Activated naive CD8-positive, alpha-beta T cell treated with anti-CD3 and anti-CD28 coated beads, Interleukin-2, amount 50 U/mL, for 24 hours (primary cell): Measurements from ENCODE around the gene COX14.
"Not testable (repeated sequence)": the region's sequence is repeated elsewhere in the genome, so short reads cannot be mapped to it uniquely, and the experiment has no call there.

Experiments used
- ATAC-seq: fragments of 150-1000 bp; cut with Tn5 transposase; one replicate; pipeline ENCODE4 v1.10.0; 2021
- DNase-seq: peaks from one replicate; pipeline ENCODE4 v3.0.0; 2021
- H3K27ac Mint-ChIP-seq: one replicate; pipeline ENCODE4 v1.8.0; 2021; ENCODE audit warnings: mild to moderate bottlenecking, mixed read lengths
- H3K27me3 Mint-ChIP-seq: one replicate; pipeline ENCODE4 v1.8.0; 2021; ENCODE audit warnings: mixed read lengths
- H3K36me3 Mint-ChIP-seq: one replicate; pipeline ENCODE4 v1.8.0; 2021; ENCODE audit warnings: low read depth, mixed read lengths
- H3K4me1 Mint-ChIP-seq: one replicate; pipeline ENCODE4 v1.8.0; 2021; ENCODE audit warnings: mixed read lengths
- H3K4me3 Mint-ChIP-seq: one replicate; pipeline ENCODE4 v1.8.0; 2021; ENCODE audit warnings: mild to moderate bottlenecking, moderate library complexity, mixed read lengths
- H3K9me3 Mint-ChIP-seq: one replicate; pipeline ENCODE4 v1.8.0; 2021; ENCODE audit warnings: mixed read lengths

The COX14 gene

GRCh38 chr12:50078281-50078680 lies 33.8 kb upstream of the COX14 start:
- no peaks in the 10 kb centered on the region for H3K9me3 Mint-ChIP-seq
- ATAC-seq (no peak), DNase-seq (no peak)
- peaks cover 7% of the 10 kb centered on the region for H3K4me1 Mint-ChIP-seq
- no peaks in the 10 kb centered on the region for H3K27me3 Mint-ChIP-seq
- no peak overlapping the region for H3K27ac Mint-ChIP-seq
- no peak overlapping the region for H3K4me3 Mint-ChIP-seq
- no peaks in the 10 kb centered on the region for H3K36me3 Mint-ChIP-seq

GRCh38 chr12:50079771-50080170 lies 32.3 kb upstream of the COX14 start:
- no peak for DNase-seq
- H3K4me3 Mint-ChIP-seq, result no peak overlapping the region
- ATAC-seq, result no peak

GRCh38 chr12:50081096-50081808 lies 30.8 kb upstream of the COX14 start:
- Mint-ChIP-seq H3K27me3 (no peaks in the 10 kb centered on the region), H3K9me3 (no peaks in the 10 kb centered on the region), H3K27ac (no peak overlapping the region), H3K4me3 (no peak overlapping the region), H3K36me3 (no peaks in the 10 kb centered on the region), H3K4me1 (peaks cover 23% of the 10 kb centered on the region)
- ATAC-seq, result no peak
- DNase-seq, result no peak

More at GRCh38 chr12:50079771-50080170, 32.3 kb upstream of the COX14 start:
- peaks cover 15% of the 10 kb centered on the region for H3K4me1 Mint-ChIP-seq
- no peaks in the 10 kb centered on the region for H3K27me3 Mint-ChIP-seq
- H3K36me3 Mint-ChIP-seq, result no peaks in the 10 kb centered on the region
- no peak overlapping the region for H3K27ac Mint-ChIP-seq
- H3K9me3 Mint-ChIP-seq, result no peaks in the 10 kb centered on the region

DNA sequence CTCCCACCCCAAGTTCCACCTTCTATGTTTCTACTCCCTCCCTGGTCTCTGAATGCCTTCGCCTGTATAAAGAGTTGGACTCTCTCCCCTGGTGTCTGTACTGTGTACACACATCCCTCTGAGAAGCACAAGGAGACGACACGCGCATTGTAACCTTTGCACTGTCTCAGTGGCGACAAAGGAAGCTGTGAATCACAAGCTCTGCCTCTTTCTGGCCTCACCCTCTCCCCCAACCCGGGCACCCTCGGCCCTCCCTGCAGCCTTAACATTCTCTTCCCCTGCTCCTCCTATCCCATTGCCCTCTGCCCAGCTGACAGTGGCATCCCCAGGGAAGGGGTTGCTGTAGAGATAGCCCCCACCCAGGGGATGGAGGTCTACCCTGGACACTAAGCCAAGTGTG lies 29.4 kb upstream of the COX14 start:
- Mint-ChIP-seq H3K4me1 (peaks cover 35% of the 10 kb centered on the region), H3K4me3 (no peak overlapping the region), H3K27me3 (no peaks in the 10 kb centered on the region), H3K9me3 (no peaks in the 10 kb centered on the region), H3K27ac (peak overlapping the region; percentile 9), H3K36me3 (peaks cover 4% of the 10 kb centered on the region)
- DNase-seq (no peak), ATAC-seq (peak; percentile 27)

- DNase-seq, result no peak
- Mint-ChIP-seq H3K4me1 (peaks cover 41% of the 10 kb centered on the region), H3K36me3 (peaks cover 4% of the 10 kb centered on the region), H3K4me3 (peak overlapping the region; percentile 70), H3K9me3 (no peaks in the 10 kb centered on the region), H3K27ac (peak overlapping the region; percentile 83), H3K27me3 (no peaks in the 10 kb centered on the region)
- no peak for ATAC-seq
Observed at GRCh38 chr12:50083301-50083700, 28.7 kb upstream of the COX14 start.

- not testable (repeated sequence) for DNase-seq, H3K27me3 Mint-ChIP-seq, H3K9me3 Mint-ChIP-seq, ATAC-seq
- Mint-ChIP-seq H3K36me3 (peaks cover 13% of the 10 kb centered on the region), H3K4me3 (peak overlapping the region; percentile 91), H3K4me1 (peaks cover 45% of the 10 kb centered on the region), H3K27ac (peak overlapping the region; percentile 96)
Observed at GRCh38 chr12:50084409-50084774, 27.6 kb upstream of the COX14 start.

- Mint-ChIP-seq H3K4me3 (peak within 1 kb of the TSS; percentile 91), H3K9me3 (no peaks in the 10 kb centered on the region), H3K27ac (peak within 1 kb of the TSS; percentile 96), H3K36me3 (peaks cover 19% of the 10 kb centered on the region), H3K4me1 (peaks cover 45% of the 10 kb centered on the region), H3K27me3 (no peaks in the 10 kb centered on the region)
- peak; percentile 94 for ATAC-seq
- peak; percentile 88 for DNase-seq
Observed at GRCh38 chr12:50084775-50085614, 27.0 kb upstream of the COX14 start, which contains the start of gene SMARCD1. Gene SMARCD1 (plus strand): TSS chr12:50085342. CDS start chr12:50085370, 28 bp downstream.

- H3K36me3 Mint-ChIP-seq, result peaks cover 23% of the 10 kb centered on the region
- peak overlapping the region; percentile 91 for H3K4me3 Mint-ChIP-seq
- no peak for ATAC-seq
- no peaks in the 10 kb centered on the region for H3K27me3 Mint-ChIP-seq
- H3K4me1 Mint-ChIP-seq, result peaks cover 45% of the 10 kb centered on the region
- H3K27ac Mint-ChIP-seq, result peak overlapping the region; percentile 81
- no peaks in the 10 kb centered on the region for H3K9me3 Mint-ChIP-seq
- DNase-seq, result no peak
Observed at GRCh38 chr12:50085615-50086072, 26.4 kb upstream of the COX14 start.

GRCh38 chr12:50086148-50086547 lies 25.9 kb upstream of the COX14 start:
- DNase-seq (no peak), ATAC-seq (no peak)
- H3K27me3 Mint-ChIP-seq, result no peaks in the 10 kb centered on the region
- no peaks in the 10 kb centered on the region for H3K9me3 Mint-ChIP-seq
- peak overlapping the region; percentile 81 for H3K27ac Mint-ChIP-seq
- peak overlapping the region; percentile 91 for H3K4me3 Mint-ChIP-seq
- peaks cover 45% of the 10 kb centered on the region for H3K4me1 Mint-ChIP-seq
- peaks cover 26% of the 10 kb centered on the region for H3K36me3 Mint-ChIP-seq

DNA sequence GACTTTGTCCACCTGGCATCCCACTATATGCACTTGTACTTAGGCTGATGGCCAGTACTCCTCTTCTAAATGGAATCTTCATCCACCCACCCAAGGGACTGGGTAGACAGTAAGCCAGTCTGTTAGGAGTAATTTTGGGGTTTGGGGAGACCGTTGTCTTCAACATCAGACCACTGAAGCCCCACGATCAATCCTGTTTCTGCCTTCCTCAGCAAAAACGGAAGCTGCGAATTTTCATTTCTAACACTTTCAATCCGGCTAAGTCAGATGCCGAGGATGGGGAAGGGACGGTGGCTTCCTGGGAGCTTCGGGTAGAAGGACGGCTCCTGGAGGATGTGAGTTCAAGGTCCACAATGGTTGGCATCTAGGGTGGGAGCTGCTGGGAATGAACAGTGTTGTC lies 24.9 kb upstream of the COX14 start:
- H3K9me3 Mint-ChIP-seq, result no peaks in the 10 kb centered on the region
- ATAC-seq, result no peak
- H3K4me1 Mint-ChIP-seq, result peaks cover 45% of the 10 kb centered on the region
- peak overlapping the region; percentile 3 for H3K4me3 Mint-ChIP-seq
- DNase-seq, result no peak
- H3K36me3 Mint-ChIP-seq, result peaks cover 31% of the 10 kb centered on the region
- no peaks in the 10 kb centered on the region for H3K27me3 Mint-ChIP-seq
- H3K27ac Mint-ChIP-seq, result peak overlapping the region; percentile 60

GRCh38 chr12:50087995-50088394 lies 24.0 kb upstream of the COX14 start:
- ATAC-seq (no peak), DNase-seq (no peak)
- Mint-ChIP-seq H3K27me3 (no peaks in the 10 kb centered on the region), H3K36me3 (peaks cover 34% of the 10 kb centered on the region), H3K4me1 (peaks cover 39% of the 10 kb centered on the region), H3K9me3 (no peaks in the 10 kb centered on the region), H3K27ac (peak overlapping the region; percentile 23), H3K4me3 (no peak overlapping the region)

GRCh38 chr12:50088577-50089335 lies 23.3 kb upstream of the COX14 start:
- peaks cover 33% of the 10 kb centered on the region for H3K4me1 Mint-ChIP-seq
- H3K4me3 Mint-ChIP-seq, result no peak overlapping the region
- H3K27me3 Mint-ChIP-seq, result no peaks in the 10 kb centered on the region
- H3K9me3 Mint-ChIP-seq, result no peaks in the 10 kb centered on the region
- DNase-seq (peak; percentile 54), ATAC-seq (peak; percentile 31)
- peak overlapping the region; percentile 14 for H3K27ac Mint-ChIP-seq
- peaks cover 34% of the 10 kb centered on the region for H3K36me3 Mint-ChIP-seq

GRCh38 chr12:50089730-50090129 lies 22.3 kb upstream of the COX14 start:
- H3K4me1 Mint-ChIP-seq, result peaks cover 30% of the 10 kb centered on the region
- H3K9me3 Mint-ChIP-seq, result no peaks in the 10 kb centered on the region
- DNase-seq (no peak), ATAC-seq (no peak)
- H3K36me3 Mint-ChIP-seq, result peaks cover 42% of the 10 kb centered on the region
- H3K4me3 Mint-ChIP-seq, result no peak overlapping the region
- no peaks in the 10 kb centered on the region for H3K27me3 Mint-ChIP-seq
- H3K27ac Mint-ChIP-seq, result no peak overlapping the region

GRCh38 chr12:50090391-50090790 lies 21.6 kb upstream of the COX14 start:
- H3K27ac Mint-ChIP-seq, result no peak overlapping the region
- H3K4me3 Mint-ChIP-seq, result no peak overlapping the region

More at GRCh38 chr12:50090391-50090790, 21.6 kb upstream of the COX14 start:
- Mint-ChIP-seq H3K27me3 (no peaks in the 10 kb centered on the region), H3K4me1 (peaks cover 29% of the 10 kb centered on the region), H3K36me3 (peaks cover 46% of the 10 kb centered on the region), H3K9me3 (no peaks in the 10 kb centered on the region)
- DNase-seq, result no peak
- ATAC-seq, result no peak
